Measurements from ENCODE around the gene SCFD2.
"Not testable (repeated sequence)": the region's sequence is repeated elsewhere in the genome, so short reads cannot be mapped to it uniquely, and the experiment has no call there.

The SCFD2 gene

GRCh38 chr4:53309321-53310040 is 56.4 kb downstream of the SCFD2 start:
- TF ChIP-seq, protein P1, sequence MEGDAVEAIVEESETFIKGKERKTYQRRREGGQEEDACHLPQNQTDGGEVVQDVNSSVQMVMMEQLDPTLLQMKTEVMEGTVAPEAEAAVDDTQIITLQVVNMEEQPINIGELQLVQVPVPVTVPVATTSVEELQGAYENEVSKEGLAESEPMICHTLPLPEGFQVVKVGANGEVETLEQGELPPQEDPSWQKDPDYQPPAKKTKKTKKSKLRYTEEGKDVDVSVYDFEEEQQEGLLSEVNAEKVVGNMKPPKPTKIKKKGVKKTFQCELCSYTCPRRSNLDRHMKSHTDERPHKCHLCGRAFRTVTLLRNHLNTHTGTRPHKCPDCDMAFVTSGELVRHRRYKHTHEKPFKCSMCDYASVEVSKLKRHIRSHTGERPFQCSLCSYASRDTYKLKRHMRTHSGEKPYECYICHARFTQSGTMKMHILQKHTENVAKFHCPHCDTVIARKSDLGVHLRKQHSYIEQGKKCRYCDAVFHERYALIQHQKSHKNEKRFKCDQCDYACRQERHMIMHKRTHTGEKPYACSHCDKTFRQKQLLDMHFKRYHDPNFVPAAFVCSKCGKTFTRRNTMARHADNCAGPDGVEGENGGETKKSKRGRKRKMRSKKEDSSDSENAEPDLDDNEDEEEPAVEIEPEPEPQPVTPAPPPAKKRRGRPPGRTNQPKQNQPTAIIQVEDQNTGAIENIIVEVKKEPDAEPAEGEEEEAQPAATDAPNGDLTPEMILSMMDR (IDR thresholded peaks at IDR 0.05; ENCODE audit: low read depth, low read length): no peak

DNA sequence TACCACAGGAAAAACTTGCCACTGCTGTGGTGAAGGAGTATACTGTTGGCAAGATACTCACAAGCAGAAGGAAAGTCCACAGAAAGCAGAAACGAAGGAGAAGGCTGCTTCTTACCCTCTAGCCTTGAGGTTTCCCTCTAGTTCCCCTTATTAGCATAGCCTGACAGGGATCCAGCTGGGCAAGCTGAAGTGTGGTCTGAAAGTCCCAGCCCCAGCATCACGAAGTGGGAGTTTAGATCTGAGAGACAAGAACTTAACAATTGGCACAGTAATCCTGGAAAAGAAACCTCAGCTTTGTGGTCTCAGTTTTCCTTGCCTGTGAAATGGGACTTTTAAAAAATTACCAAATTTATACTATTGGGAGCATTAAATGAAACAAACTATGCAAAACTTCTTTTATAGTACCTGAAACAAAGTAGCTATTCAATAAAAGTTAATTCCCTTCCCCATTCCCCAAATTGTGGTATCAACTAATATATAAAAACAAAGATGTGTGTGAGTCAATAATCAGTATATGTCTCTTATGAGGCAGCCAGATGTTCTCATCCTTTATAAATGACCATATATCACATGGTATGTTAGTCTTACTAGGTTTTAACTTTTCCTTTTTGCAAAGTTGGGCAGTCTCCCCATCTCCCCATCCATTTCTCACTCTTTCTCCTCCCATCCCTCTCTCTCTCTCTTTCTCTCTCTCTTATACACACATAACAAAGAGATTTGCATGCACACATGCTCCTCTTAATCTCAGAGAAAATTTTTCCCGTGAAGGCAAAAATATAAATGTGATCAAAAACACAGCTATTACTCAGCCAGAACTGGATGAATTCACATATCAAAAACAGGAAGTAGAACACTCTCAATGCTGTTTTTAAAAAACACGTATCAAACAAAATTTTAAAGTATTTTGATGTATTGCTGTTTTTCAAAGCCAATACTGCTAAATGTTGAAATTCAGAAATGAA is 57.8 kb downstream of the SCFD2 start:
- TF ChIP-seq, protein P1 (IDR thresholded peaks at IDR 0.05; ENCODE audit: low read depth, low read length): no peak
- H3K4me3 ChIP-seq (ENCODE audit: low read depth, low read length): no peak overlapping the region

More at GRCh38 chr4:53309321-53310040, 56.4 kb downstream of the SCFD2 start:
- no peak overlapping the region for H3K4me3 ChIP-seq (ENCODE audit: low read depth, low read length)

- no peak overlapping the region for H3K4me3 ChIP-seq (ENCODE audit: low read depth, low read length)
- TF ChIP-seq, protein P1 (IDR thresholded peaks at IDR 0.05; ENCODE audit: low read depth, low read length): no peak
These were observed 58.7 kb downstream of the SCFD2 start for GRCh38 chr4:53307210-53307609.

GRCh38 chr4:53306729-53307128 is 59.1 kb downstream of the SCFD2 start:
- TF ChIP-seq, protein P1 (IDR thresholded peaks at IDR 0.05; ENCODE audit: low read depth, low read length): no peak
- no peak overlapping the region for H3K4me3 ChIP-seq (ENCODE audit: low read depth, low read length)

GRCh38 chr4:53292209-53292608 is 73.7 kb downstream of the SCFD2 start:
- H3K4me3 ChIP-seq (ENCODE audit: low read depth, low read length): not testable (repeated sequence)

DNA sequence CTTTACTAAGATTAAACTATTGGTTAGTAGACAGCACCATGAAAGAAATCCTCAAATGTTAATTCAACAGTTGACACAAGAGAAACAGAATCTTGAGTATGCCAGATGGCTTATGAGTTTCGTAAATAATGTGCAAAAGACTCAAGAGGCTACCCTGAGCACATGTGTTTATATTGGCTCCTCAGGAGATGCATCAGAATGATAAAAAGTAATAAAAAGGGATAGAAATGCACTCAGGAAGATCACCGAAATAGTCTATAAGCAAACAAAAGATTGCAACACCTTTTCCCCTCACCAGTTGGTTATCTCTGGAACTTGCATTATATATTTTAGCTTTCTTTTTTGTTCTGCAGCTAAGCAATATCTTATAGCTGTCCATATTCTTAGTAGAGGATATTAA is 84.4 kb downstream of the SCFD2 start:
- TF ChIP-seq, protein P1 (IDR thresholded peaks at IDR 0.05; ENCODE audit: low read depth, low read length): no peak

GRCh38 chr4:53280846-53281245 is 85.0 kb downstream of the SCFD2 start:
- H3K4me3 ChIP-seq (ENCODE audit: low read depth, low read length): no peak overlapping the region
- TF ChIP-seq, protein P1 (IDR thresholded peaks at IDR 0.05; ENCODE audit: low read depth, low read length): no peak

More for the DNA sequence above, 84.4 kb downstream of the SCFD2 start:
- H3K4me3 ChIP-seq (ENCODE audit: low read depth, low read length): no peak overlapping the region
